Astrocyte (in vitro differentiated cells and primary cell): ENCODE data around the gene FEZF2. TPM values are rescaled to one million over a fixed set of nuclear protein-coding genes. Genes with fewer than 3 reads are reported as not detected.

Source experiments
- DNase-seq: peaks from one replicate; pipeline ENCODE4 v3.0.0-alpha.2; 2010; ENCODE audit warnings: low read depth
- FAIRE-seq: peaks from 2 replicates; lab custom pipeline; 2011; peaks lifted over from hg19 to GRCh38; lab: Jason Lieb, UNC
- H2AFZ ChIP-seq: 2 replicates; pipeline ENCODE4 v1.6.0; 2012; ENCODE audit warnings: low read depth, low read length, inconsistent platforms
- H3K27ac ChIP-seq: 2 replicates; pipeline ENCODE4 v1.5.1; 2011; ENCODE audit warnings: low read depth, low read length, inconsistent platforms
- H3K27me3 ChIP-seq: 2 replicates; pipeline ENCODE4 v1.6.0; 2011; ENCODE audit warnings: low read length, inconsistent platforms; ENCODE audit not compliant: insufficient read depth
- H3K36me3 ChIP-seq: 2 replicates; pipeline ENCODE4 v1.5.1; 2011; ENCODE audit warnings: low read length, inconsistent platforms; ENCODE audit not compliant: insufficient read depth
- H3K4me1 ChIP-seq: 2 replicates; pipeline ENCODE4 v1.5.1; 2011; ENCODE audit warnings: low read length, inconsistent platforms; ENCODE audit not compliant: insufficient read depth
- H3K4me2 ChIP-seq: 2 replicates; pipeline ENCODE4 v1.6.0; 2012; ENCODE audit warnings: low read length, inconsistent platforms
- H3K4me3 ChIP-seq: 2 replicates; pipeline ENCODE4 v1.5.1; 2011; ENCODE audit warnings: low read depth, mild to moderate bottlenecking, low read length, inconsistent platforms; ENCODE audit not compliant: insufficient read depth
- H3K79me2 ChIP-seq: 2 replicates; pipeline ENCODE4 v1.6.0; 2012; ENCODE audit warnings: mild to moderate bottlenecking, low read length, inconsistent platforms; ENCODE audit not compliant: insufficient read depth
- H3K9ac ChIP-seq: 2 replicates; pipeline ENCODE4 v1.6.0; 2012; ENCODE audit warnings: mild to moderate bottlenecking, low read length, inconsistent platforms
- H3K9me3 ChIP-seq: 2 replicates; pipeline ENCODE4 v1.5.1; 2012; ENCODE audit warnings: low read depth, mild to moderate bottlenecking, low read length, inconsistent platforms; ENCODE audit not compliant: insufficient read depth
- H4K20me1 ChIP-seq: 2 replicates; pipeline ENCODE4 v1.6.0; 2012; ENCODE audit warnings: low read length, inconsistent platforms; ENCODE audit not compliant: insufficient read depth
- H3K27ac Mint-ChIP-seq: one replicate; pipeline ENCODE4 v1.8.0; 2021; ENCODE audit warnings: mild to moderate bottlenecking, mixed read lengths; ENCODE audit not compliant: unreplicated experiment
- H3K27me3 Mint-ChIP-seq: one replicate; pipeline ENCODE4 v1.8.0; 2021; ENCODE audit warnings: low read depth, mixed read lengths; ENCODE audit not compliant: unreplicated experiment
- H3K36me3 Mint-ChIP-seq: one replicate; pipeline ENCODE4 v1.8.0; 2021; ENCODE audit warnings: low read depth, mixed read lengths; ENCODE audit not compliant: unreplicated experiment
- H3K4me1 Mint-ChIP-seq: one replicate; pipeline ENCODE4 v1.8.0; 2021; ENCODE audit warnings: low read depth, mixed read lengths; ENCODE audit not compliant: unreplicated experiment
- H3K4me3 Mint-ChIP-seq: one replicate; pipeline ENCODE4 v1.8.0; 2021; ENCODE audit warnings: mild to moderate bottlenecking, moderate library complexity, mixed read lengths; ENCODE audit not compliant: unreplicated experiment
- H3K9me3 Mint-ChIP-seq: one replicate; pipeline ENCODE4 v1.8.0; 2021; ENCODE audit warnings: mild to moderate bottlenecking, mixed read lengths; ENCODE audit not compliant: unreplicated experiment
- EZH2 ChIP-seq: IDR thresholded peaks from 2 replicates; pipeline ENCODE4 v1.6.1; 2012; ENCODE audit warnings: mild to moderate bottlenecking, low read length, inconsistent platforms; ENCODE audit not compliant: insufficient read depth
- total RNA-seq: library from RNA; stranded (reverse); gene quantifications from 2 replicates; pipeline ENCODE4 v1.2.1, GENCODE V29; 2021
- TF ChIP-seq, protein P1 (sequence below): IDR thresholded peaks from 2 replicates; pipeline ENCODE4 v1.5.1; 2011; ENCODE audit warnings: low read depth, mild to moderate bottlenecking, inconsistent platforms, low read length, moderate library complexity; ENCODE audit not compliant: insufficient read depth

Gene FEZF2
- total RNA-seq, 1 donor from 2014 or later = not detected

DNA sequence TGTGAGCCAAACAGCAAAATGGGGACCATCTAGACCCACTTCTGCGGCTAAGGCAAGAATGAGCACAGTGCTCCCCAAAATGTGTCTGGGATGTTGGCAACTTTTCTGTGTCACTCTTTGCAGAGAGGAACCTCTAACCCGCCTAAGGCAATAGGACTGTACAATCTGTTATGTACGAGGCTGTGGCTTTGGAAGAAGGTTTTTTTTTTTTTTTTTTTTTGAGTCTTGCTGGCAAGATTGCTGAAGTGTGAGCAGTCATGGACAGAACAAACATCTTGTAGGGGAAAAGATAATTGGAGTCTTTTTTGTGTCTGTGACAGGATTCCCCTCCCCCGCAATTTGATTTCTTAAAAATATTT, 7.2 kb downstream of the FEZF2 start:
- H3K27me3 ChIP-seq = peaks cover 70% of the 10 kb centered on the region
- no peak for FAIRE-seq

DNA sequence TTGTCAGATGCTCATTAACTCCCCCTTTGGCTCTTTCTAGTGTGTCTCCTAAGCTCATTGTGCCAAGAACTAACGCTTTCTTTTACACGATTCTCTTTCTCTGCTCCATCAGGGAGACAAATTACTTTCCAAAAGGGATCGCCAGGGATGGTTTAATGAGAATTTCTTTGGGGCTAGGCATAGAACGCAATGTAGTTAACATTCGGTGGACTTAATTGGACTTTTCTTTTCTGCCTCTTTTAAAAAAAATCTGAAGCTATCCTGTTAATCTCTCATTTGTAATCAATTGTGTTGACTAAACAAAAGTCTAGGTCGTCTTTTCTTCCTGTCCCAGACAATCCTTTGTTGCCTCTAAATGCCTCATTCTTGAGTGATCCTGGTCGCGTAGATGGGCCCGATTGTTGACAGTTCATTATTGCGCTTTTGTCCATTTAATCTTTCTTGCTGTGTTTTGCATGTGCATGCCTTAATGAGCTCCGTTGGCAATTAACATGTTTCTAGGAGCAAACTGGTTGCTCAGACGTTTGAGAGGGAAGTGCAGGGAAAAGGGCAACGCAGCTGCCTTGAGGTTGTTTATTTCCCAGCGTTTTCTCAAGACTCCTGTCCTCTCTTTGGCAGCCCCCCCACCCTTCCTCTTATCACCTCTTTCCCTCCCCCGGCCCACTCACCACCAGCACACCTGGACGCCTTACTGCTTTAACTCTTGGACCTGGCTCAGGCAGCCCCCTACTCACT, 7.8 kb downstream of the FEZF2 start:
- Mint-ChIP-seq H3K4me3 (no peak overlapping the region), H3K27me3 (peaks cover 69% of the 10 kb centered on the region), H3K4me1 (peaks cover 2% of the 10 kb centered on the region), H3K27ac (no peak overlapping the region), H3K9me3 (peaks cover 10% of the 10 kb centered on the region), H3K36me3 (peaks cover under 1% of the 10 kb centered on the region)
- no peak overlapping the region for H3K27ac ChIP-seq
- no peak overlapping the region for H3K9ac ChIP-seq
- no peak overlapping the region for H3K4me2 ChIP-seq
- H2AFZ ChIP-seq = no peak overlapping the region
- no peak overlapping the region for H3K4me3 ChIP-seq
- FAIRE-seq = no peak
- peaks cover 64% of the 10 kb centered on the region for H3K27me3 ChIP-seq
- H3K4me1 ChIP-seq = no peaks in the 10 kb centered on the region
- H3K79me2 ChIP-seq = no peaks in the 10 kb centered on the region
- DNase-seq = no peak
- H3K9me3 ChIP-seq = peaks cover 3% of the 10 kb centered on the region
- TF ChIP-seq, protein P1, sequence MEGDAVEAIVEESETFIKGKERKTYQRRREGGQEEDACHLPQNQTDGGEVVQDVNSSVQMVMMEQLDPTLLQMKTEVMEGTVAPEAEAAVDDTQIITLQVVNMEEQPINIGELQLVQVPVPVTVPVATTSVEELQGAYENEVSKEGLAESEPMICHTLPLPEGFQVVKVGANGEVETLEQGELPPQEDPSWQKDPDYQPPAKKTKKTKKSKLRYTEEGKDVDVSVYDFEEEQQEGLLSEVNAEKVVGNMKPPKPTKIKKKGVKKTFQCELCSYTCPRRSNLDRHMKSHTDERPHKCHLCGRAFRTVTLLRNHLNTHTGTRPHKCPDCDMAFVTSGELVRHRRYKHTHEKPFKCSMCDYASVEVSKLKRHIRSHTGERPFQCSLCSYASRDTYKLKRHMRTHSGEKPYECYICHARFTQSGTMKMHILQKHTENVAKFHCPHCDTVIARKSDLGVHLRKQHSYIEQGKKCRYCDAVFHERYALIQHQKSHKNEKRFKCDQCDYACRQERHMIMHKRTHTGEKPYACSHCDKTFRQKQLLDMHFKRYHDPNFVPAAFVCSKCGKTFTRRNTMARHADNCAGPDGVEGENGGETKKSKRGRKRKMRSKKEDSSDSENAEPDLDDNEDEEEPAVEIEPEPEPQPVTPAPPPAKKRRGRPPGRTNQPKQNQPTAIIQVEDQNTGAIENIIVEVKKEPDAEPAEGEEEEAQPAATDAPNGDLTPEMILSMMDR = no peak
- no peak for TF ChIP-seq EZH2
- H4K20me1 ChIP-seq = peaks cover 4% of the 10 kb centered on the region
- no peaks in the 10 kb centered on the region for H3K36me3 ChIP-seq

More for the DNA sequence above, 7.2 kb downstream of the FEZF2 start:
- peaks cover 74% of the 10 kb centered on the region for H3K27me3 Mint-ChIP-seq
- H3K9me3 ChIP-seq = peaks cover 3% of the 10 kb centered on the region
- TF ChIP-seq, protein P1 = no peak
- no peak for TF ChIP-seq EZH2
- H3K4me2 ChIP-seq = no peak overlapping the region
- H3K79me2 ChIP-seq = no peaks in the 10 kb centered on the region
- no peak overlapping the region for H3K4me3 ChIP-seq
- no peak overlapping the region for H3K27ac Mint-ChIP-seq
- DNase-seq = no peak
- peaks cover 2% of the 10 kb centered on the region for H3K4me1 Mint-ChIP-seq
- H3K9me3 Mint-ChIP-seq = peaks cover 15% of the 10 kb centered on the region
- no peaks in the 10 kb centered on the region for H3K36me3 ChIP-seq
- H3K36me3 Mint-ChIP-seq = peaks cover 1% of the 10 kb centered on the region
- no peak overlapping the region for H3K4me3 Mint-ChIP-seq
- peaks cover 2% of the 10 kb centered on the region for H3K4me1 ChIP-seq
- H4K20me1 ChIP-seq = peaks cover 4% of the 10 kb centered on the region
- H2AFZ ChIP-seq = no peak overlapping the region
- H3K9ac ChIP-seq = no peak overlapping the region
- no peak overlapping the region for H3K27ac ChIP-seq

DNA sequence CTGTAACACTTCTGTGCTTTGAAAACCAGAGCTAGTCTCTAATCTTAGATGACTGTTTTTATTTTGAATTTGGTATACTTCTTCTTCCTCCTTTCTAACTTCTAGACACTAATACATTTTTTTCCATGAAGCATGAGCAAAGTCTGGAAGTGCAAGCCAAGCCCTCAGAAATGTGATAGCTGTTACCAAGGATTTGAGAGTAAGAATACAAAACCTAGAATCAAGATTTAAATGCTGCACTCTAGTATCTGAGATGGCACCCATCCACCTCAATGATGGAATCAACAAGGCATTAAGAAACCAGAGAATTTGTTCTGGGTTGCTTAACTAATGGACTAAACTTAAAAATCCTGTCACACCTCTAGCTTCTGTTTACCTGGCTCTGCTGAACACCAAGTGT, 9.2 kb downstream of the FEZF2 start:
- H3K27me3 ChIP-seq = peaks cover 55% of the 10 kb centered on the region

More for the DNA sequence above, 9.2 kb downstream of the FEZF2 start:
- Histone ChIP-seq H3K79me2 (no peaks in the 10 kb centered on the region), H2AFZ (no peak overlapping the region), H3K27ac (no peak overlapping the region), H3K9ac (no peak overlapping the region), H3K9me3 (no peaks in the 10 kb centered on the region), H4K20me1 (no peaks in the 10 kb centered on the region), H3K36me3 (no peaks in the 10 kb centered on the region), H3K4me1 (no peaks in the 10 kb centered on the region), H3K4me3 (no peak overlapping the region), H3K4me2 (no peak overlapping the region)
- Mint-ChIP-seq H3K4me3 (no peak overlapping the region), H3K9me3 (peaks cover 2% of the 10 kb centered on the region), H3K27me3 (peaks cover 59% of the 10 kb centered on the region), H3K27ac (no peak overlapping the region), H3K4me1 (no peaks in the 10 kb centered on the region), H3K36me3 (no peaks in the 10 kb centered on the region)
- DNase-seq = no peak
- TF ChIP-seq, protein P1 = no peak
- TF ChIP-seq EZH2 = no peak
- no peak for FAIRE-seq
